Endometrial microvascular endothelial cells (primary cell): ENCODE data around the gene RER1. TPM values are rescaled to one million over a fixed set of nuclear protein-coding genes. Genes with fewer than 3 reads are reported as not detected.

Experiments
- in situ Hi-C: cut with HindIII; loops from 2 replicates; pipeline ENCODE4 v1.10.0; 2017; ENCODE audit warnings: low sequenced_read_pairs, low pct_unique_long_range_greater_than_20kb; ENCODE audit errors: inconsistent ontology term
- total RNA-seq: library from RNA; depleted of rRNA; stranded (reverse); fragments of >200 nt; gene quantifications from one replicate; pipeline ENCODE4 v1.2.3, GENCODE V29; 2015; ENCODE audit errors: inconsistent ontology term

The RER1 gene
- total RNA-seq, 1 donor from 2014 or later: 132 TPM

- in situ Hi-C loops: no loop called here
These were observed 9.5 kb downstream of the RER1 start for GRCh38 chr1:2400950-2401649.

- in situ Hi-C loops: no loop called here
These were observed 10.8 kb downstream of the RER1 start for GRCh38 chr1:2402420-2402819.

GRCh38 chr1:2403273-2403672 is 11.6 kb downstream of the RER1 start:
- in situ Hi-C loops: no loop called here

GRCh38 chr1:2404142-2404889 is 12.7 kb downstream of the RER1 start:
- in situ Hi-C loops: no loop called here

- in situ Hi-C loops: no loop called here
These were observed 13.4 kb downstream of the RER1 start for GRCh38 chr1:2404890-2405511.

- in situ Hi-C loops: no loop called here
These were observed 14.1 kb downstream of the RER1 start for GRCh38 chr1:2405588-2406295.

GRCh38 chr1:2406451-2407041 is 14.9 kb downstream of the RER1 start:
- in situ Hi-C loops: no loop called here

- in situ Hi-C loops: no loop called here
These were observed 15.7 kb downstream of the RER1 start for GRCh38 chr1:2407166-2407990.

- in situ Hi-C loops: no loop called here
These were observed 16.3 kb downstream of the RER1 start for GRCh38 chr1:2407991-2408275.

GRCh38 chr1:2408456-2408855 is 16.8 kb downstream of the RER1 start:
- in situ Hi-C loops: no loop called here

- in situ Hi-C loops: no loop called here
These were observed 17.2 kb downstream of the RER1 start for GRCh38 chr1:2408859-2409276.

GRCh38 chr1:2409745-2410144 is 18.1 kb downstream of the RER1 start:
- in situ Hi-C loops: no loop called here

GRCh38 chr1:2411801-2412394 is 20.3 kb downstream of the RER1 start:
- in situ Hi-C loops: no loop called here

- in situ Hi-C loops: no loop called here
These were observed 20.7 kb downstream of the RER1 start, which contains the start of gene PEX10 for GRCh38 chr1:2412395-2412772. Gene PEX10, minus strand, starts transcription at chr1:2412564. Its CDS starts 62 bp downstream, at chr1:2412502.

- in situ Hi-C loops: no loop called here
These were observed 21.3 kb downstream of the RER1 start for GRCh38 chr1:2412773-2413494.

- in situ Hi-C loops: no loop called here
These were observed 22.1 kb downstream of the RER1 start for GRCh38 chr1:2413495-2414296.
